Activated T-cell treated with anti-CD3 and anti-CD28 coated beads, Interleukin-2, amount 50 U/mL, for 24 hours (primary cell): ENCODE data around the gene JAML.

ENCODE experiments used
- DNase-seq: peaks from one replicate; pipeline ENCODE4 v3.0.0-alpha.2; 2020
- H3K27ac Mint-ChIP-seq: 2 replicates; pipeline ENCODE4 v1.8.0; 2020; ENCODE audit warnings: mild to moderate bottlenecking, mixed read lengths
- H3K27me3 Mint-ChIP-seq: 2 replicates; pipeline ENCODE4 v1.8.0; 2020; ENCODE audit warnings: mixed read lengths
- H3K36me3 Mint-ChIP-seq: 2 replicates; pipeline ENCODE4 v1.8.0; 2020; ENCODE audit warnings: low read depth, mixed read lengths
- H3K4me1 Mint-ChIP-seq: 2 replicates; pipeline ENCODE4 v1.8.0; 2020; ENCODE audit warnings: low read depth, mixed read lengths
- H3K4me3 Mint-ChIP-seq: 2 replicates; pipeline ENCODE4 v1.8.0; 2020; ENCODE audit warnings: mild to moderate bottlenecking, moderate library complexity, mixed read lengths
- H3K9me3 Mint-ChIP-seq: 2 replicates; pipeline ENCODE4 v1.8.0; 2020; ENCODE audit warnings: mixed read lengths

The JAML gene

GRCh38 chr11:118149493-118149892, 75.3 kb downstream of the JAML start:
- no peak overlapping the region for H3K4me3 Mint-ChIP-seq
- H3K4me1 Mint-ChIP-seq = peaks cover 9% of the 10 kb centered on the region
- no peak for DNase-seq
- H3K9me3 Mint-ChIP-seq = no peaks in the 10 kb centered on the region
- H3K27me3 Mint-ChIP-seq = peaks cover 58% of the 10 kb centered on the region
- H3K27ac Mint-ChIP-seq = no peak overlapping the region
- no peaks in the 10 kb centered on the region for H3K36me3 Mint-ChIP-seq

GRCh38 chr11:118148856-118149255, 76.0 kb downstream of the JAML start:
- Mint-ChIP-seq H3K27me3 (peaks cover 58% of the 10 kb centered on the region), H3K4me1 (peaks cover 8% of the 10 kb centered on the region), H3K9me3 (no peaks in the 10 kb centered on the region), H3K4me3 (no peak overlapping the region), H3K36me3 (no peaks in the 10 kb centered on the region), H3K27ac (no peak overlapping the region)
- DNase-seq = no peak

- no peaks in the 10 kb centered on the region for H3K36me3 Mint-ChIP-seq
- peaks cover 4% of the 10 kb centered on the region for H3K4me1 Mint-ChIP-seq
- no peak overlapping the region for H3K27ac Mint-ChIP-seq
- no peak overlapping the region for H3K4me3 Mint-ChIP-seq
- peaks cover 56% of the 10 kb centered on the region for H3K27me3 Mint-ChIP-seq
- no peaks in the 10 kb centered on the region for H3K9me3 Mint-ChIP-seq
- no peak for DNase-seq
Measured at GRCh38 chr11:118148240-118148639, 76.6 kb downstream of the JAML start.

- peaks cover 8% of the 10 kb centered on the region for H3K4me1 Mint-ChIP-seq
- peaks cover 58% of the 10 kb centered on the region for H3K27me3 Mint-ChIP-seq
- H3K27ac Mint-ChIP-seq = no peak overlapping the region
- H3K4me3 Mint-ChIP-seq = no peak overlapping the region
- H3K9me3 Mint-ChIP-seq = no peaks in the 10 kb centered on the region
- DNase-seq = no peak
- no peaks in the 10 kb centered on the region for H3K36me3 Mint-ChIP-seq
Measured at GRCh38 chr11:118147502-118147901, 77.3 kb downstream of the JAML start.

- H3K27me3 Mint-ChIP-seq = peaks cover 58% of the 10 kb centered on the region
- H3K27ac Mint-ChIP-seq = no peak overlapping the region
- no peaks in the 10 kb centered on the region for H3K36me3 Mint-ChIP-seq
- H3K4me1 Mint-ChIP-seq = peaks cover 8% of the 10 kb centered on the region
- H3K4me3 Mint-ChIP-seq = peak overlapping the region; percentile 76
- no peaks in the 10 kb centered on the region for H3K9me3 Mint-ChIP-seq
- DNase-seq = no peak
Measured at GRCh38 chr11:118146554-118146953, 78.3 kb downstream of the JAML start.

GRCh38 chr11:118145285-118146227, 79.3 kb downstream of the JAML start:
- H3K4me3 Mint-ChIP-seq = peak overlapping the region; percentile 76
- H3K36me3 Mint-ChIP-seq = no peaks in the 10 kb centered on the region
- peak; percentile 92 for DNase-seq
- H3K27ac Mint-ChIP-seq = no peak overlapping the region
- H3K27me3 Mint-ChIP-seq = peaks cover 52% of the 10 kb centered on the region
- H3K9me3 Mint-ChIP-seq = no peaks in the 10 kb centered on the region
- H3K4me1 Mint-ChIP-seq = peaks cover 8% of the 10 kb centered on the region

- Mint-ChIP-seq H3K27ac (no peak overlapping the region), H3K4me1 (peaks cover 8% of the 10 kb centered on the region), H3K9me3 (no peaks in the 10 kb centered on the region), H3K36me3 (no peaks in the 10 kb centered on the region), H3K4me3 (no peak overlapping the region), H3K27me3 (peaks cover 57% of the 10 kb centered on the region)
- DNase-seq = no peak
Measured at GRCh38 chr11:118144301-118145268, 80.2 kb downstream of the JAML start.
